Activated CD4-positive, alpha-beta T cell treated with anti-CD3 and anti-CD28 coated beads, Interleukin-2, Interleukin-6, amounts not matched to agents 100 ng/mL and 50 ng/mL, durations not matched to agents 16 hours and 8 hours (primary cell): Measurements from ENCODE around the gene ZKSCAN4.

ENCODE experiments used
- DNase-seq: peaks from one replicate; pipeline ENCODE4 v3.0.0-alpha.2; 2020

The ZKSCAN4 gene

GRCh38 chr6:28245206-28245941 lies 6.7 kb downstream of the ZKSCAN4 start:
- no peak for DNase-seq

- no peak for DNase-seq
Observed at GRCh38 chr6:28243946-28244345, 8.1 kb downstream of the ZKSCAN4 start.

GRCh38 chr6:28240471-28240870 lies 11.6 kb downstream of the ZKSCAN4 start:
- DNase-seq: no peak

DNA sequence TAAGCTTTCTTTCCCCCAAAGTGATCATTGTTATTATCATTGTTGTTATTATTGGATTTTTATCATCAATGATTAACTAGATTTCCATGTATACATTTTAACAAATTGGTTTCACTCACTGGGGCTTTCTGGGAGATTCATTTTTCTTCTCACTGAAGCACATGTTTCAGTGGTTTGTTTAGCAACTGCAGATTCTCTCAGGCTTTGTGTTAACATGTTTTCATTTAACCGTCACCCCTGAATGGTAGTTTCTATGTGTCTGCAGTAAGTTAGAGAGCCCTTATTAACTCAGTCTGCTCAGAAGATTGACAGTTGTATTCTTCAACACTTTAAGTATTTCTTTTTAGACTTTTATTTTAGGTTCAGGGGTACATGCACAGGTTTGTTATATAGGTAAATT lies 12.4 kb downstream of the ZKSCAN4 start:
- no peak for DNase-seq

- DNase-seq: no peak
Observed at GRCh38 chr6:28235912-28236452, 16.1 kb downstream of the ZKSCAN4 start.

DNA sequence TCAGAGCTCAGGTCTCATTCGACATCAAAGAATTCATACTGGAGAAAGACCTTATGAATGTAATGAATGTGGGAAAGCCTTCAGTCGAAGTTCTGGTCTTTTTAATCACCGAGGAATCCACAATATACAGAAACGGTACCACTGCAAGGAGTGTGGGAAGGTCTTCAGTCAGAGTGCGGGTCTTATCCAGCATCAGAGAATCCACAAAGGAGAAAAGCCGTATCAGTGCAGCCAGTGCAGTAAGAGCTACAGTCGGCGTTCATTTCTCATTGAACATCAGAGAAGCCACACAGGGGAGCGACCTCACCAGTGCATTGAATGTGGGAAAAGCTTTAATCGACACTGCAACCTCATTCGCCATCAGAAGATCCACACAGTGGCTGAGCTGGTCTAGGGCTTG lies 19.3 kb downstream of the ZKSCAN4 start:
- DNase-seq: no peak

- DNase-seq: no peak
Observed at GRCh38 chr6:28226460-28226859, 25.6 kb downstream of the ZKSCAN4 start.

DNA sequence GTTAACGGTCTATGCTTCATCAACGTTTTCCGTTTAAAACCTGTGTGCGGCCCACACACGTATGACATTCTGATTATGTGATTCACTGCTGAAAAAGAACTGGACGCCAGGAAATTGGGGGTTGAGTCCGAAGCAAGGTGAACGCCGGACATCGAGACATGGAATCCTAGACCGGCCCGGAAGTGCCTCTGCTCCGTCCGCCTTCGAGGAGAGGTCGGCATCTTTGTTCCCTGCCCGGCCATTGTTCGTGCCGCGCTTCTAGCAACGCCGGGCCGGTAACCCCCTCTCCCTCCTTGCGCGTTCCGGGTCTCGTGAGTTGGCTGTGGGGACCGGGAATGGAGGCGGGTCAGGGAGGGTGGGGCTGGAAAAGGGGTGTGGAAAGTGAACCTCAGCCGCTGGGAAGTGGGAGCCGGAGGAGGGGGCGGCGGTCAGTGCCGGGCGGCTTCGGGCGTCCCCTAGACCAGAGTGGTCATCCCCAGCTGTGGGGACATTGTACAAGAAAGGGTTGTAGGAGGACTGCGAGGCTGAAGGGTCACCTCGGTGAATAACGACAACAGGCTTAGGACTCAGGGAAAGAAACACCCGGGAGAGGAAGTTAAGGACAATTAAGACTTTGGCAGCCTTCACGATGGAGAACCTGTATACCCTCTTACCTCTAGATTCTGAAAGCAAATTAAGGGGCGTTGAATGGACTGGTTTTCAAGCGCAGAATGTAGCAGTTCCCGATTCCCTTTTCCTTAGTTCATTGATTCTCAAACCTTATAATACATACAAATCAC lies 26.8 kb downstream of the ZKSCAN4 start, which contains the start of gene ZSCAN9:
Gene ZSCAN9, plus strand, starts transcription at position 220 of the 779 bp plus-strand sequence. CDS start 1,810 bp downstream, outside the sequence.
- DNase-seq: peak; percentile 66

- DNase-seq: no peak
Observed at GRCh38 chr6:28224131-28225055, 27.7 kb downstream of the ZKSCAN4 start.

- DNase-seq: no peak
Observed at GRCh38 chr6:28220257-28221133, 31.6 kb downstream of the ZKSCAN4 start.

GRCh38 chr6:28218312-28219248 lies 33.5 kb downstream of the ZKSCAN4 start:
- peak; percentile 37 for DNase-seq

- DNase-seq: no peak
Observed at GRCh38 chr6:28217890-28218289, 34.2 kb downstream of the ZKSCAN4 start.

DNA sequence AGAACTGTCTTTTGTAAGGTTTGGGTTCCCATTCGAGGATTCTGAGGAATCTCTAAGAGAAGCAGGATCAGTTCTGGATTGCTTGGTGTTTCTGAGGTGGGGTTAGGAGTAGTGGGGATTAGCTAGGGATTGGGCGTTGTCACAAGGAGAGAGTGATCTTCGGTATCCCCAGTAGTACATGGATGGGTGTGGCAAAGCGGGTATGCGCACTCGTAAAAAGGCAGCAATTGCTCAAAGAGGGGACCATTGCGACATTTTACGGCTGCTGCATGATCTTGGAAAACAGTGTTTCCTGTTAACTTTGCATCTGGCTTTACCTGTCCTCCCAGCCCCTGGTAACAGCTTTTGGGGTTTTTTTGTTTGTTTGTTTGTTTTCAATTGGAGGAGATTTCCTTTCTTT lies 36.6 kb downstream of the ZKSCAN4 start:
- no peak for DNase-seq

DNA sequence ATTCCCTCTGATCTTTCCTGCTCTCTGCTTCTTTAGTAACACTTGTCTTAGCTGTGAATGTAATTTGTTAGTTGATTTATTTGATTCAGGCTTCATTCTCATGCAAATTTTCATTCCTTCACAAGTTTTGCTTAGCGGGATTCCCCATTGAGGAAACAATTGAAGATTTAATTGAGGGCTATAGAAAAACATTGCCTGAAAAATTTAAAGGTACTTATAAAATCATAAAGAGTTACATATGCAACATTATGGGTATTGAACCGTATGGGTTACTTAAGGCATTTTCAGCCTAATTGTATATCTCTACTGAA lies 38.9 kb downstream of the ZKSCAN4 start:
- no peak for DNase-seq

- peak; percentile 90 for DNase-seq
Observed at GRCh38 chr6:28212510-28213212, 39.4 kb downstream of the ZKSCAN4 start.

- DNase-seq: peak; percentile 17
Observed at GRCh38 chr6:28211840-28212509, 40.1 kb downstream of the ZKSCAN4 start.

GRCh38 chr6:28209753-28210535 lies 42.1 kb downstream of the ZKSCAN4 start:
- DNase-seq: no peak

- DNase-seq: no peak
Observed at GRCh38 chr6:28208111-28208659, 43.9 kb downstream of the ZKSCAN4 start.
